ENCODE results near the gene PUS10.

DNA sequence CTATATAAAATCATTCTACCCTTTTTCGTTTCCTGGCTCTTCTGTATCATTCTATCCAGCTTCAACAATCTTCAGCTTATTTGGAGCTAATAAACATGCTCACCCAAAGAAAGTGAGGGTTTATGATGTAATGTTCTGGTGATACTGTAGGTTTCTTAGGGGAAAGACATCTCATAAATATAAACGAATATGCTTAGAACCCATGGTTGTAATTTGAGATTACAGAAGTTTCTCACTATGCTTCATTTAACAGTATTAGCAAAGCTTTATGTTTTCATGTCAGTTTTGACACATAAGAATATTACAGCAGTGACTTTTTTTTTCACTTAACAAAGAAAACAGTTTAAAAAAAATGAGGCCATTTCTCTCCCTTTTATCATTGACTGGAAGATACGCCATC is 12.3 kb downstream of the PUS10 start:
- no peak for TF ChIP-seq CTCF (IDR thresholded peaks at IDR 0.05)
- no peak for TF ChIP-seq EP300 (IDR thresholded peaks at IDR 0.05; ENCODE audit: low read depth)
- TF ChIP-seq POLR2A (IDR thresholded peaks at IDR 0.05) = no peak
